SHP77 treated with DMSO at 0.1 percent for 48 hours (cell line): ENCODE results near the gene MOB2.

ENCODE experiments used
- DNase-seq: peaks from one replicate; lab custom pipeline; 2025; lab: John Stamatoyannopoulos, UW

Gene MOB2

DNA sequence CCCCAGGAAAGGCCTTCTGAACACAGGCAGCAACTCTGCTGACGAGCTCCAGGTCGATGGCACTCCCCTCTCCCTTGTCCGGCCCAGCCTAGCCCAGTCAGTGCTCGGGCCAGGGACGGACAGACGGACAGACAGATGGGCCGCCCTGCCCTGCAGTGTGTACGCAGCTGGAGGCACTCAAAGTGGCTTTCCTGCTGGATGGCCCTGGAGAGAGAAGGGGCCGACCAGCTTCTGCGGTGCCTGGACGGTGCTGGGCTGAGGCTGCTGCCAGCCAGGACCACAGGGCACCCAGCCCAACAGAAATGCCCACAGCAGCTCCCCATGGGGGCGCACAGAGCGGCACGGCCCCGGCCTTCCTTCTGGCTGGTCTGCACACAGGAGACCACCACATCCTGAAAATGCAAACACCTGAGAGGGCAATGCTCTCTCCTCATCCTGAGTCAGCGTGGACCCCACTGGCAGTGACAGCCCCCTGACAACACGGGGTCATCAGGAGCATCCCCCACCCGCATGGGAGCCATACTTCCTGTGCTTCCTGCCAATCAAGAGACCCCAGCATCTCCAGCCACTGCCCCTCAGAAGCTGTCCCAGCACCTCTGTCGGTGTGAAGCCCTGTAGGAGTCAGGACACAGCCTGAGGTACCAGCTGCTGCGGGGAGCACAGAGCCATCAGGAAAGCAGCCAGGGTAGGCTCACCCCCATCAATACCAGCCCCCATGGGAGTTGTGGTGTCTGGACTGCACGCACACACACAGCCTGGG is 692 bp upstream of the MOB2 start:
- no peak for DNase-seq

DNA sequence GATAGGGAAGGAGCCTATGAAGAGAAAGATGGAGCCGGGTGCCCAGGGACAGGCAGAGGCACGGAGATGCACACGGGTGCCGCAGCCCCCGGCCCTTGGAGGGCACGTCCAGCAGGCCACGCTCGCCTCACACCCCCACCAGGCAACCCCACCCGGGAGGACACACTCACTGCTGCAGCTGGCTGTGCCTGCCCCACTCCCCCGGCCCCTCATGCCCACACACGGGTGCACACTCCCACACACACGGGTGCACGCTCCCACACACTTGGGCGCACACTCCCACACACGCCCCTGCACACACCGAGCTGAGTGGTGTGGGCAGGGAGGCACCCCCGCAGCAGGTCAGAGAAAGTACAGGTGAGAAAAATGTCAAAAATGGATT is 1.1 kb downstream of the MOB2 start:
- no peak for DNase-seq

DNA sequence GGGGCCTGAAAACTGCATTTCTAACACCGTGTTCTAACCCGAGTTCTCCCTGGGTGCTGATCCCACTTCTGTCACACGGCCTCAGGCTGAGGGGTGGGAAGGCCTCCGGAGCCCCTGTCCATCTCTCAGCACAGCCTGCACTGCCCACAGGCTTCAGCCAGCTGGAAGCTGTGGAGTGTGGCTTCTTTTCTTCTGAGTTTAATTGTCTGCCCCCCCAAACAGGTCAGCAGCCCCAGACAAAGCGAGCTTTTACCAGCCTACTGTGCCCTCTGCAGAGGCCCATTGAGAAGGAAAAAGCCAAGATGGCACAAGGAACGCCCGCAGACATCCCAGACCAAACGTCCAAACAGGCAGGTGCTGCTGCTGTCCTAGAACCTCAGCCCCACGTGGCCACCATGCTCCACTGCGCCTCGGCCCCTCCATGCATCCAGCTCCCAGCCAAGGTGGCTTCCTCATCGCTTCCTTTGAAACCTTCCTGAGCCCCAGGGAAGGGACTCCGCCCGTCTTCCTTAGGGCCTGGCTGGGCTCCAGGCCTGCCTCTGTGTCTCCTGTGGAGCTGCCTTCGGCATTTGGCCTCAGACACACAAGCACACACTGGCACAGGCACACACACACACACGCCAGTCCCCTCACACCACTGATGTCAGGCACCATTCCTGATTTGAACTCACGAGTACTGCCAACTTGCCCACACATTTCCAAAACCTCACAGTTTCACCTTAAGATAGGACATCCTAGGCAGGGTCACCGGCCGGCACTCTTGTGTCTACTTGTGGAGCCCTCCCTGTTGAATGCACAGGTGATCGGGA is 1.7 kb downstream of the MOB2 start:
- DNase-seq = no peak

DNA sequence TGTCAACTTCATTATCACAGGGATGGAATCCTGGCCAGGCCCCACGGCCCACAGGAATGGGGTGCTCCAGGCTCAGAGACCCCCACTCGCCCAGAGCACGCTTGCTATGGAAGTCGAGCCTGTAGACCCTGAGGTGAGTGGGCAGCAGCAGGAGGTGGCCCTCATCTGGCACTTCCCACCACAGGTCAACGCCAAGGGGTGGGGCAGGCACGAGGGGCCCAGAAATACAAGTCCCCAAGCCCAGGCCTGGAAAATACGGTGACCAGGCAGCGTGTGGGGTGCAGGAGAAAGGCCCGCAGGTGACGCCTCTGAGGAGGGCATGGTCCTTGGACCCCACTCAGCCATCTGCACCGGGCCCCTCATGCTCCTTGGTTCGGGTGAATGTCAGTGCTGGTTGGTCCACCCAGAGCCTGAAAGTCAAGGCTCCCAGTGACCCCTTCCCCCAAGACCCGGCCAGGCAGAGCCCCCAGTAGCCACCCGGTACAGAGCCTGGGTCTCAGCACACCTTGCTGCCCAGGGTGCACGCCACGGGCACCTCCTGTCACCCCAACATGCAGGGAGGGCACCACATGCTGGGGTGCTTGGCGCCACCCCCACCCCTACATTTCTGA is 2.4 kb downstream of the MOB2 start:
- DNase-seq = no peak

DNA sequence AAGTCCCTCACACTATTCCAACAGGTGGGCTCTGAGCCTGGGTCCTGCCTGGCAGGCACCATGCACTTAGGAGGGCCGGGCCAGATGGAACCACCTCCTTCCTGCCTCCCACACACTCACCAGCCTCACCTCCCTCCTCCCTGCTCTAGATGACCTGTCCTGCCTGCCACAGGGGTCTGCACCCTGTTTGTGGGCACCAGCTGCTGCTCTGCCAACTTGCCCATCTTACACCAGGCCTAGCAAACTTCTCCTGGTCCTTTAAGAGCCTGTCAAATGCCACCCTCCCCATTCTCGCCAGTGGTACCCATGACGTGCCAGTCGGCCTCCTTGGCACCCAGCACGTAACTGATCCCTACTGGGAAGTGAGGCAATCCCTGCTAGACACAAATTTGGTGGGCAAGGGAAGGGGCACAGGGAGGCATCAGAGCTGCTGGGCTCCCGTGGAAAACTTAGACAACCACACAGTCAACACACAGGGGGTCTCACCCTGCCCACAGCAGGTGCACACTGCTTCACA is 3.1 kb downstream of the MOB2 start:
- no peak for DNase-seq

DNA sequence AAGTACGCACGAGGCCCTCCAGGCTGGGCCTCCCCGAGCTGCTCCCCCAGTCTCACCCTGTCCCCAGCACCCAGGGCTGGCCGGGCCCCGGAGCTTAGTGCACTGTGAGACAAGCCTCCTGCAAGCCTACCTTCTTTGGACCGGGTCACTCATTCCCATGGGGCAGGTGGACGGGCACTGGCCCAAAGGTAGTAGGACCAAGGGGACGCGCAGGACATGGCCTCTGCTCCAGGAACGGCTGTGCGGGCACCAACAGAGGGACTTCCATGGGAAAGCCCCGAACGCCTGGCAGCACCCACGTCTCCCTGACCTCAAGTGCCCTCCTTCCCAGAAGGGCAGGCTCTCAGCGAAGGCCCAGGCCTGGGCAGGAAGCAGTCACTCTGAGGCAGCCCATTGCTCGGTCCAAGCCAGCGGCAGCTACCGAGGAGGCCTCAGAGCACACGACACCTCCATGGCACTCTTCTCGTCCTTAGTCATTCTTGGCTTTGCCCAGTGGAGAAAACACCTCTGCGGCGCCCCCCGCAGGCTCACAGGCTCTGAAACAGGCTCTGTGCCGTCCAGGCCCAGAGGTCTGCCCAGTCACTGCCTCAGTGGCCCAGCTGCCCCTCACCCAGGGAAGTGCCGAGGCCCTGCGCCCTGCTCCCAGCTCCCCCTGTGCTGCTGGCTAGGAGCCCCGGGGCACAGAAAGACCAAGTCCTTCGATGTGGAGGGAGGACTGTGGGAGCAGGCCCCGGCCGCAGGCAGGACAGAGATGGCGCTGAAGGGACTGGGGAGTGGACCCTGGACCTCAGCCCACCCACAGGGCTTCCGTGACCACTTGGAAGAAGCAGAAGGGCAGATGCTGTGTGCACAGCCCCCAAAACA is 3.8 kb downstream of the MOB2 start:
- no peak for DNase-seq

DNA sequence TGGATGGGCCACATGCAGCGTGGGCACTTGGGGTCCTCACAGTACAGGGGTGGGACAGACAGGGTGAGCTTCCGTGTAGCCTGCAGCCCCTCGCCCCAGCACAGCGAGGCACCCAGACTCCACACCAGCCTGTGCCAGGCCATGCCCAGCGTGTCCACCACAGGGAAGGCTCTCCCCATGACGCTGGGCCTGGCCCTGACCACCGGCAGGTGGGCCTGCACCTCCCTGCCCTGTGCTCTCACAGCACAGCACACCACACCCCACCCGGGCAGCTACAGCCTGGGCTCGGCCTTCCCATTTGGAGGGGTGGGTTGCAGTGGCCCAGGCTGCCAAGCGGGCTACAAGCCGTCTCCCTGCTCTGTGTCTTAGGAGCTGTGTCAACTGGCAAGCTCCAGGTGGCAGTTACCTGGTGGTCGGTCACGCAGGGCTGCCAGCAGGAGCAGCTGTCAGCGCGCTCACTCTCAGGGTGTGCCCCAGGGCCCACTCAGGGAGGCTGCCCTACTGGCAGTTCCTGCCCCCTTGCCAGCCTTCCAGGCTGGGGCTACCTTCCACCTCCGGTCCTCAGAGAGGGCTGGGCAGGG is 4.6 kb downstream of the MOB2 start:
- no peak for DNase-seq

DNA sequence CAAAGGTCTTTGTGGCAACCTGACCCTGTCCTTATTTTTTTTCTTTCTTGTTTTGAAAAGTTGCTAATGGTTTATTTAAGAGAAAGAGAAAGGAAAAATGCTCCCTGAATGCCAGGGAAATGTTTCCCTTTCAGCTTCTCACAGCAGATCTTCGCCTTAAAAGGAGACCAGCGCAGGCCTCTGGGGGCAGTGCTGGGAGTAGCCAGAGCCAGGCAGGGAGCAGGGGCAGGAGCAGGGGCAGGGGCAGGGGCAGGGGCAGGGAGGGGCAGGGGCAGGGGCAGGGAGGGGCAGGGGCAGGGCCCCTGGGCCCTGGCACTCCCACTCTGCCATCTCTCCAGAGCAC is 5.1 kb downstream of the MOB2 start:
- DNase-seq = no peak

DNA sequence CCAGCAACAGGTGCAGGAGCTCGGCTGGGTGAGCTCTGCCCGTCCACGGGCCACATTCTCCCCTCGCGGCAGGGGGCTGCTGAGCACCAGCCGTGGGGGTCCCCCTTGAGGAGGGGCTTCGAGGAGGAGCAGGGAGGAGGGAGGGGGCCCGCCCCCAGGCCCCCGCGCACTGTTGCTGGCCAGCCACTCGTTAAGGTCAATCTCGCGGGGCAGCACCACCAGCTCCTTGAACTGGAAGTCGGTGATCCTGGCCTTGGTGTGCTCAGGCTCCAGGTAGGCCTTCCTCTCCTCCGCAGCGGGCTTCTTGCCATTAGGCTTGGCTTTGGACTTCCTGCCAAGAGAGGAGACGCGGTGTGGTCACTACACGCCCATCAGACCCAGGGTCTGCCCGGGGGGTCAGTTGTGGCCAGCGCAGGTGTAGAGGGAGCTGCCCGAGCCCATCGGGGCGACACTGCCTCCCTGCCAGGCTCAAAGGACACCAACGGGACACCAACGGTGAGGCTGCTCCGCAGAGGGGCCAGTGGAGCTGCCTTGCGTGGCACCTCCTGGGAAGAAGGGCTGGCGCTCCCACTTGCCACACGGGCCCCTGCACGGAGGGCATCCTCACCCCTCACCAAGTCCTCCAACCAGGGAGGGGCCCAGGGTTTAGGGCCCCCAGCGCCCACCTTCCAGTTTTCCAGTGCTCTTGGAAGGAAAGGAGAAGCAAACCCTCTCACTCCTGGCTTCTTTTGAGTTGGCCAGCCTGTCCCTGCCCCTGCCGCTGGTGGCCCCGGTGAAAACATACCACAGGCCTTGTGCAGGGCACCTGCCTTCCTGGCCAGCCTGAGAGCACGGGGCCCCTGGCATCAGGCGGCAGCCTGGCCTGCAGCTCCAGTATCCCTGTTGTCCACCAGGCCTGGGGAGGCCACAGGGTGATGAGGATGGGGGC is 5.8 kb downstream of the MOB2 start:
- DNase-seq = no peak

DNA sequence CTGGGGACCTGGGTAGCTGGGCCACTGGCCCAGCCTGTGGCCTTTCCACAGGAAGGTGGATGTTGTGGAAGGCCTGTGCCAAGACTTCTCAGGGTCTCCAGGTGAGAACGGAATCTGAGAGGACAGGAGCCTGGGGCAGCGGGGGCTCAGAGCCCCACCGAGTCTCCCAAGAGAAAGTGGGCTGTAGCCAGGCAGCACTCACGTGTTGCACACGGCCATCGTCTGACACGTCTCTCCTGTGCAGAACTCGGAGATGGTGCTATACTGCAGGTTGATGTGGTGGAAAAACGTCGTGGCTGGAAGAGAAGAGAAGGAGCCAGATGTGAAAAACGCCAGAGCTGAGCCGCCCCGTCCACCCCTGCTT is 6.4 kb downstream of the MOB2 start:
- DNase-seq = no peak

DNA sequence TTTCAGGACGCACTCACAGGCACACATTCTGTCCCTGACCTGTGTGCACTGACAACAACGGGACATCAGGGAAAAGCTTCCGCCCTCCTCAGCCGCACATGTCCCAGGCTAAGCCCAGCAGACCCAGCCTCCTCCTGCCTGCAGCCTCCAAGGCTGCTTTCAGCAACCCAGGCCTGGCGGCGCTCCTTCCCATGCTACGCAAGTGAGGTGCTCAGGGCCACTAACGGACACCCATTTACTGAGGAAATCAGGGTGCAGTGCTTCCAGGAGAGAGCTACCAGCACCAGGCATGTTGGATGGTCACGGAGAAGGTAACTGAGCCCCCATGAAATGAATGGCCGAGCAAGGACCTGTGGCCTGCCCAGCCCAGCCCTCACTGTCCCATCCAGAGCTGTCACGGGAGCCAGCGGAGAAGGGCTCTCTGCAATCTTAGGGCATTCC is 6.9 kb downstream of the MOB2 start:
- no peak for DNase-seq

DNA sequence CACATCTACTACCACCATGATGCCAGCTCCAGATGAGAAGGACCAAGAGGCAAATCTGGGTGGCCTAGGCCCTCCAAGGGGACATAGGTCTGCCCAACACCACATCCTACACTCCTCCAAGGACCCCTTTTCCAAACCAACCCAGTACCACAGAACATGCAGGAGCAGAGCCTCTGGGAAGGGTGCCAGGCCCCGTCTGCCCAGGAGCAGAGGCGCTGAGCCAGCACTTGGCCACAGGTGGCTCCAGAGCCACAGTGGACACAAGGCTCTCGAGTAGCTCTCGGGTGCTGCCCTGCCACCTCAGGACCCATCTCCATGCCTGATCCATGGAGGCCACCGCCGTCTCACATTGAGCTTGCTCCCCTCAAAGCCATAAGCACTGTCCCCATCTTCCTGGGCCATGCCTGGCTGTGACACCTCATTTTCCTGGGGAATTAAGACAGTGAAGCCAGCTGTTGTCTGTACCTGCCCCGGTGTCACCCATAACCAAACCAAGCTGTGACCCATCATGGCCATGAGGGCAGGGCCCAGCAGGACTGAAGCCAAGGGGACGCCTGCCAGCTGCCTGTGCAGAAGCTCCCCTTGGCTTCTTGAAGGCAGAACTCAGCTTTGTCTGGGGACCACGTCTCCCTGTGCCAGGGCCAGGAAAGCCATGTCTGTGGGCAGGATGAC is 7.4 kb downstream of the MOB2 start:
- DNase-seq = no peak

DNA sequence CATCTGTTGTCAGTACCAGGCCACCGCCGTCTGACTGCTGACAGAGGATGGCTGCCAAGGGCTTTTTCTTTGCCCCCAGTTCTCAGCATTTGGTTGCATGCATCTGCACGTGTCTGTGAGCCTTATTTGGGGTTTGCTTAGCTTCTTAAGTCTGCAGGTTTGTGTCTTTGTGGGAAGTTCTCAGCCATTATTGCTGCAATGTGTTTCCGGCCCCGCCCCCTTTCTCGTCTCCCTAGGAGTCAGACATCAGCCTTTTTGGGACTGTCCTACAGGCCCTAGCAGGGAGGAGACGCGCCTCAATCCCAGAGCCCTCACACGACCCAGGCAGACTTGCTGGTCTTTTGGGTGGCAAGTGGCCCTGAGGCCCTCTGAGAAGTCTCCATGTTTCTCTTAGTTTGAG is 8.0 kb downstream of the MOB2 start:
- no peak for DNase-seq

DNA sequence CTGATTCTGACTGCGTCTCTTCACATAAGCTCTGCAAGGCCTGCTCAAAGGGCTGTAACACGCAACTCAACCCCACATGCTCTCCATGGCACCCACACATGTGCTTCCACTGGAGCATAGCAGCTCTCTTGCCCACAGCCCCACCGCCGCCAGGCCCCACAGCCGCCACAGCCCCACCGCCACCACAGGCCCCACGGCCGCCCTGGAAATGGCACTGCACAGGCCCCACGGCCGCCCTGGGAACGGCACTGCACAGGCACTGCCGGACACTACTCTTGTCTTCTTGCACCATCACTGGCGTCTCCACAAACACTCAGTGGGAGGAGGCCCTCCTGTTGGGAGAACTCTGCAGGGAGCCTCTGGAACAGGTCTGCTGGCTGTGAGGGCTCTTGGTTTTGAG is 8.6 kb downstream of the MOB2 start:
- no peak for DNase-seq

DNA sequence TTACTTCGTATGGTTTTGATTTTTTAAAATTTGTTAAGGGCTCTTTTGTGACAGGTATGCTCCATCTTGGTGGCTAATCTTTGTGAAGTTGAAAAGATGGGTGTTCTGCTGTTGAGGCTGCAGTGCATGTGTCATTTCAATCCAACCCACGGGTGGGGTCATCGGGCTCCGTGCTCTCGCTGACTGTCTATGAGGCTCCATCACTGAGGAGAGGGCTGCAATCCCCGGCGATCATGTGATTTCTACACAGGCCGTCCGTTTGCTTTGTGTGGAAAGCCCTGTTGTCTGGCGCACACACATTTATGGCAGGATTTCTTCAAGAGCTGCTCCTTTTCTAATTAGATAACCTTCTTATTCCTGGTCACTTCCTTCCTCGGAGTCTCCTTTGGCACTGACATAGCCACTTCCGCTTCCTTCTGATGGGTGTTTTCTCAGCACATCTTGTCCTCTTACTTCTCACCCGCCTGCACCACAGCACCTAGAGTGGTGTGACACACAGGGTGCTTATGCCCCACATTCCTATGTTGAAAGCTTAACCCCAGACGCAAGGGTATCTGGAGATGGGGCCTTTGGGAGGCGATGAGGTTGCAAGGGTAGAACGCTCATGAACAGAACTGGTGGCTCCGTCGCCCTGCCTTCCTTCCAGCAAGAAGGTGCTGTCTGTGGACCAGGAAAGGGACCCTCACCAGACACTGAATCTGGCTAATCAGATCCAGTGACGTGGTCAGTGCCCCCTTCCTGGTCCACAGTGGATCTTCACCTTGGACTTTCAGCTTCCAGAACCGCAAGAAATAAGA is 9.4 kb downstream of the MOB2 start:
- DNase-seq = no peak

DNA sequence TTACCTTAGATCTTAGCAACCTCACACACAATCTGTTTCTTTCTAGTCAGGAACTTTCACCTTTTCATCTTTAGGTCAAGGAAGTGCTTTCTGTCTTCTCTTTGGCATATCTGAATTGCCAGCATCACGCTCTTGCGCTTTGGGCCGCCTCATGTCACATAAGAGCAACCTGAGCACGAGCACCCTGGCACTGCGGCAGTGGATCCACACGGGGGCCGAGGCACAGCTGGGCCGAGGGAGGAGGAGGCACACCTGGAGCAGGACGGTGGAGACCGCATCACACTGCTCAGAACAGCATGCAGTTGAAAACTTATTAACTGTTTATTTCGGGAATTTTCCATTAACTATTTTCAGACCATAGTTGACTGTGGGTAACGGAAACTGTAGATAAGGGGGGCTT is 10.7 kb downstream of the MOB2 start:
- no peak for DNase-seq

DNA sequence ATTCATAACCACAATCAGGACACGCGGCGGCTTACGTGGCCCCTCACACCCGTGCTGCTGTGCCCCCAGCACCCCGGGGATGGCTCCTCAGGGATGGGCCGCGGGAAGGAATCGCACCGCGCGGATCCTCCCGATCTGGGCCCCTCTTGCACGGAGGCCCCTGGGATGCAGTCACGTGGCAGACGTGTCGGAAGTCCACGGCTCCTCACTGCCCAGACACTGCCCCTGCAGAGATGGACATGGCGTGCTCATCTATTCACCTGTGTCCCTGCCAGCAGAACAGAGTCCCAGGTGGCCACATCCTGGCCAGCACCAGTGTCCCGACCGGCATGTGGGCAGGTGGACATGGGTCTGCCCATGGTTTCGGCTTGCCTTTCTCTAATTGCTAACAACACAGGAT is 12.8 kb downstream of the MOB2 start:
- no peak for DNase-seq

DNA sequence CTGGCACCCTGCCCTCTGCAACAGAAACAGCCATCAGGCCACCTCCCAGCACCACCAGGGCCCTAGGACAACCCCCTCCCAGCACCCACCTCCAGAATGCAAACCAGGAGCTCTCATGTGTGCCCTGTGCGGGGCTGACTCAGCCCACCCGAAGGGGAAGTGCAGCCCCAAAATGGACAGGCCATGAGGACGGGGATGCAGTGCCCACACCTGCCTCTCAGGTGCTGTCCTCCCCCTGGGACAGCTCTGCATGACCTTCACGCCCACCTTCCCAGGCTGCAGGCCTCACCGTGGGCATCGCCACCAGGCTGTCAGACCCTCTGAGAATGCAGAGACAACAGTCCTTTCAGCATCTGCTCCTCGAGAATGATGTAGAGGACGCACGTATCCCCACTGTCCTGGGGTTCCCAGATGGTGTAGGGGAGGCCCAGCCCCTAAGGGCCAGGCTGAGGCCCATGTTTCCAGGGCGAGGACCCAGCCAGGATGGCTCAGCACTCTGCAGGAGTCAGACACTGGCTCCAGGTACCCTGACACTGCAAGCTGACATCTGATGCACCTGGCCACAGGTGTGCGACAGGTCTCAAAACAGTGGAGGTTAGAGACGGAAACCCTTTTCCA is 13.5 kb downstream of the MOB2 start:
- no peak for DNase-seq
